Peyer's patch (tissue), 4 donors: ENCODE data around the gene PHACTR1.

ENCODE experiments used
- CTCF ChIP-seq, 6 experiments: fragments of 450-650 bp in 4 of 6; fragments of 200-600 bp in 2 of 6; sonication (generic) in 1 of 6; IDR thresholded peaks; one replicate each; pipeline ENCODE4 v1.5.1; 2017 to 2019; ENCODE audit warnings: antibody characterized with exemption in 6 of 6, mild to moderate bottlenecking in 3 of 6, moderate library complexity in 1 of 6
- POLR2A ChIP-seq, 2 donors: fragments of 450-650 bp; IDR thresholded peaks; one replicate each; pipeline ENCODE4 v1.5.1; 2017; ENCODE audit warnings: antibody characterized with exemption in 2 of 2, mild to moderate bottlenecking in 2 of 2, moderate library complexity in 2 of 2

GRCh38 chr6:13194852-13195251 is 478.3 kb downstream of the PHACTR1 start:
- TF ChIP-seq CTCF (IDR thresholded peaks at IDR 0.05) (peak in 5 of 6 experiments; percentile 21 to 54 (median 36)), POLR2A (IDR thresholded peaks at IDR 0.05) (no peak)
